ENCODE measurements around the gene NHLRC4.

The NHLRC4 gene

DNA sequence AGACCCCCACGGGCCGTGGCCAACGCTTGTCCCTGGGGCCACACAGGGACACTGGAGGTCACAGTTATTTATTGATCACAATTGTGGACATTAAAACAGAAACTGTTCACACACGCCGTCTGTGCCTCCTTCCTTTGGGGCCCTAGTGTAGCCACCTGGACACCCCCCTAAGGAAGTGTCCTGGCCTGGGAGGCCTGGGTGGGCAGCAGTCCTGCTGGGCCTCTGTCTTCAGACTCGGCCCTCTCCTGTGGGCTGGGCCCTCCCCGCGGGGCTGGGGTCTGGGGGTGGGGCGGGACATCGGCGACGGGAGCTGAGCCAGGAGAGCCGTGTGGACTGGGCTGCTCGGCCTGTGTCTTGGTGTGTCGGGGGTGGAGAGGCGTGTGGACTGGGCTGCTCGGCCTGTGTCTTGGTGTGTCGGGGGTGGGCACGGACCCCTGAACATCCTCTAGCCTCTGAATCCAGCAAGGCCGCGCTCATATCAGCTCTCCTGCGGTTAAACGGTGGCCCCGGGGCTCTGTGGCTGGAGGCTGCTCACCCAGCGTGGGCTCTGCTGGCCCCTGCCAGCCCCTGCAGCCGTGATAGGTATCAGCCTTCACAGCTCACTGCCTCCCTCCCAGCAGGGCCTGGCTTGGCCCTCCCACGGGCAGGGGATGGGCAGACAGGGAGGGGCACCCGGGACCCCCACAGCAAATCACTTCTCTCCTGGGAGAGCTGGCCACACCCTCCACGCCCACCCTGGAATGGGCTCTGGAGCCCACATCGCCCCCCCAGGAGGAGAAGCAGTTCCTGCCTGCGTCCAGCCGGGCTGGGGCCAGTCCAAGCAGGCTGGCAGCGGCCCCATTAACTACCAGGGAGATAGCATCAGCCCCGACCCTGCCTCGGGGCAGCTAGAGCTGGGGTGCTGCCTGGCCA, 1.1 kb upstream of the NHLRC4 start:
- no peak for DNase-seq (ENCODE audit: low read depth in 2 of 2, low spot score in 1 of 2)

GRCh38 chr16:567373-568256, 810 bp downstream of the NHLRC4 start:
- DNase-seq (ENCODE audit: low read depth in 2 of 2, low spot score in 1 of 2): no peak

- DNase-seq (ENCODE audit: low read depth in 2 of 2, low spot score in 1 of 2): no peak
Observed at GRCh38 chr16:568401-569258, 1.8 kb downstream of the NHLRC4 start.

DNA sequence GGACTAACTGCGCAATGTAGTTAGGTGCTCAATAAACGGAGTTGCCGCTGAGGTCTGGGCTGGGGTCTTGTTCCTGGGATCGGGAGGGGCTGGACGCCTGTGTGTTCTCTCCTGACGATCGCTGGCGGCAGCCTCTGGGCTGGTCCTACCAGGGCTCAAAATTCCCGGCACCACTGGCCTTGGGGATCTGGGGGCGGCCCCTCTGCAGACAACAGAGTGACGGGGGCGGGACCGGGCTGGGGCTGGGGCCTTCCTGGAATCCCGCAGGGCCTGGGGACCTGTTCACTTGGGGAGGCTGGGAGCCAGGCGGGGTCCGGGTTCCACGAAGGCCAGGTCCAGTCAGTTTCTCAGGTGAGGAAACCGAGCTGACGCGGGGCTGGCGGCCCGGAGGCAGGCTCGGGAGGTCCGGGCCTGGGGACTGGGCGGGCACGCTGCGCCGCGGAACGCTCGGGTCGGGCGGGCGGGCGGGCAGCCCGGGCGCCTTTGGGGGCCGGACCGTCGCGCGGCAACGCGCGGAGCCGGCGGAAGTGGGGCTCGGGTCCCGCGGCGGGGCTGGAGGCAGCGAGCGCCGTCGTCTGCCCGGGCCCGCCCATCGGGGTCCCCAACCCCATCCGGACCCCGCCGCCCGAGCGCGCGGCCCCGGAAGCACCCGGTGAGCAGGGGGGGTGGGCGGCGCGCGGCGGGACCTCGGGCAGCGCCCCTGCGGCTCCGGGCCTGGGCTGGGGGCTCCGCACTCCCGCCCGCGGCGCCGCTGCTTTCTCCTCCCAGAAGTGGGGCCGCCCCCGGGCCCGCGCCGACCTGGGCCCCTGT, 2.8 kb downstream of the NHLRC4 start, which contains the start of gene PIGQ:
PIGQ (plus strand) TSS at position 524 of the 810 bp plus-strand sequence. CDS start 4,107 bp downstream, outside the sequence.
- DNase-seq (ENCODE audit: low read depth in 2 of 2, low spot score in 1 of 2): peak in 1 of 2 donors; percentile 24

DNA sequence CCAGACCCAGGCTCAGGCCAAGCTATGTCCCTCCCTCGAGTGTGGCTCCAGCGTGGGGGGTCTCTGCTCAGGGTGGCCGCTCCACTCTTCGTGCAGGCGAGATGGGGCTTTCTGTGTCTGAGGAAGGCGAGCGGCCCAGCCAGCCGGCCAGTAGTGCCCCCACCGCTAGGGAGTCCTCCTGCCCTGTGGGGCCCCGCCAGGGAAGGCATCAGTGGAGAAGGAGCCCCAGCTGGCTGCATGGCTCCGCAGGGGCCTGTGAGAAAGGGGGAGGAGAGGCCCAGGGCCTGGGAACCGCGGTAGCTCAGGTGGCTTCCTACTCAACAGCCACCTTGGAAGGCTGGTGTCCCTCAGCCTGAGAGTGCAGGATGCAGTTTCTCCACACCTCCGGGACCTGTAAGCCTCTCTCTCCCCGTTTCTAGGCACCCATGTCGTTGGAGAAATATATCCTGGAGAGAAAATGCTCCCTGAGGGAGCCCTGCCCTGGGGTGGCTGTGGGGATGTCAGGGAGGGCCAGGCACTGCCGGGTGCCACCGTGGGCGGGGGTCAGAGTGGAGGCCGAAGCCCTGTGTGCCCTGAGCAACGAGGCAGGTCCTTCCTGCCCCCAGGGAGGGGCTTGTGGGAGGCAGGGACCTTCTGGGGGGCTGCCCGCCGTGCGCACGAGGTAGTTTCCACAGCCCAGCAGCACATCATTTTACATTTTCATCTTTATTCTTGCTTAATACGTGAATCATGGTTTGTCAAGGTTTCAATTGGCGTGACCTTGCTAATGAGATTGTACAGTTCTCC, 6.3 kb downstream of the NHLRC4 start:
- no peak for DNase-seq (ENCODE audit: low read depth in 2 of 2, low spot score in 1 of 2)

GRCh38 chr16:574021-574760, 7.4 kb downstream of the NHLRC4 start:
- DNase-seq (ENCODE audit: low read depth in 2 of 2, low spot score in 1 of 2): no peak

DNA sequence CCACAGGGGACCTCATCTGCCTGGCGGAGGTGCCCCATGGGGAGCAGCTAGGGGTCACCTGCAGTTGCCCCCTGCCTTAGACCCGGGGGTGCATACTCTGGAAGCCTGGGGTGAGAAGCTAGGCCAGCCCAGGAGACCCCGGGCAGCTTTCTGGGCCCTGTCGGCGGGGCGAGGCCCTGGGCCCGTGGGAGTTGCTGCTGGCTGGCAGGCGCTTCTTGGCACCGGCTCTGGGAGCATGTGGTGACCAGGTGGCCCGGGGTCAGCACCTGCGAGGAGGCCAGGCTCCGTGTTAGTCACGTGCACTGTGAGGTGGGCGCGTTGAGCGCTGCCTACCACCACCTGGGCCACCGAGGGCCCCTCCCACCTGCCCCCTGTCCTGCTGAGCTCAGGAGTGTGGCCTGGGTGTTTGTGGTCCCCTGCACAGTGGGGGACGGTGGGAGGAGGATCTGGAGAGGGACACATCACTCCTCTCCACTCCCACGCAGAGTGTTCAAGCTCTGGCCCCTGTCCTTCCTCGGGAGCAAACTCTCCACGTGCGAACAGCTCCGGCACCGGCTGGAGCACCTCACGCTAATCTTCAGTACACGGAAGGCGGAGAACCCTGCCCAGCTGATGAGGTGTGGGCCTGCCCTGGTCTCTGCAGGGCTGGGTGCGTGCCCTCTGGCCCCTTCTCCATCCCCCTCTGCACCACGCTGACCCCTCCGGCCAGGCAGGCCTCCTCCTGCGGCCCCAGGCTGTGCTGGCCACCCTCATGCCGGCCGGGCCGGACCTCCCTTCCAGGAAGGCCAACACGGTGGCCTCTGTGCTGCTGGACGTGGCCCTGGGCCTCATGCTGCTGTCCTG, 8.8 kb downstream of the NHLRC4 start:
- DNase-seq (ENCODE audit: low read depth in 2 of 2, low spot score in 1 of 2): no peak

DNA sequence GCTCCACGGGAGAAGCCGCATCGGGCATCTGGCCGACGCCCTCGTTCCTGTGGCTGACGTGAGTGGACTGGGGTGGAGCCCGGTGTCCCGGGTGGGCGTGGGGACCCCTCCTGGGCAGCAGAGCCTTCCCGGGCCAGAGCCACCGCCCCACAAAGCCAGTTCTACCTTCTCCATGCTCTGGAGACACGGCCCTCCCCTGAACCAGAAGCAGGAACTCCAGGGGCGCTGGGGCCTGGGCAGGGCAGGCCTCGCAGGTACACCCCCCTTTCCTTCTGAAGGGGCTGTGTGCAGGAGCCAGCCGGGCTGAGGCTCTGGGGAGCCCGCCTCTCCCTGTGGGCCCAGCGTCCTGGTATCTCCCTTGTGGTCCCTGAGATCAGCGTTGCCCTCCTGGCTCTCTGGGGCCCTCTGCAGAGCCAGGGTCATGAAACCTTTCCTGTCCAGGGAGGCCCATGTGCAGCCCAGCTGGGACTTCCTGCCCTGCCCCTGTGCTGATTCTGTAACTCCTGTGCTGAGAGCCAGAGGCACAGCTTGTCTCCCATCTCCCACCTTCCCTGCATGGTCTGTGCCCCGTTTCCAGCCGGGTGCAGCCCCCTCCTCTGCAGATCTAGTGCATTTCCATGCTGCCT, 9.5 kb downstream of the NHLRC4 start:
- no peak for DNase-seq (ENCODE audit: low read depth in 2 of 2, low spot score in 1 of 2)

GRCh38 chr16:576823-577201, 10.0 kb downstream of the NHLRC4 start:
- DNase-seq (ENCODE audit: low read depth in 2 of 2, low spot score in 1 of 2): no peak

DNA sequence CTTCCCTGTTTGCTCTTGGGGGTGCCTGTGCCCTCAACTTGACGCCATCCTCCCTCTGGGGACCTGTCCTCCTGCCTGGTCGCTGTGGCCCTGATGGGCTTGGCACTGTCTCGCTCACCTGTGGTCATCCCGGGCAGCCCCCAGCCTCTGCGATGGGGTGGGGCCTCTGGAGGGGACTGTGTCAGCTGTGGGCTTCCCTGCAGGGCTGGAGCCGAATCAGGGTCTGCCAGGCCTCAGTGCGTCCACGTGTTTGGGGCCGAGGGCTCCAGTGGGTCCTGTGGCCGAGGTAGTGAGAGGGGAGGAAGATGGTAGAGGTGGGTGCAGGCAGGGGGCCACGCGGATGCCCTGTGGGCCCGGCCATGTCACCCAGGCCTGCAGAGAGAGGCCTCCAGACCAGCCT, 11.0 kb downstream of the NHLRC4 start:
- no peak for DNase-seq (ENCODE audit: low read depth in 2 of 2, low spot score in 1 of 2)

GRCh38 chr16:578232-578869, 11.5 kb downstream of the NHLRC4 start:
- no peak for DNase-seq (ENCODE audit: low read depth in 2 of 2, low spot score in 1 of 2)

DNA sequence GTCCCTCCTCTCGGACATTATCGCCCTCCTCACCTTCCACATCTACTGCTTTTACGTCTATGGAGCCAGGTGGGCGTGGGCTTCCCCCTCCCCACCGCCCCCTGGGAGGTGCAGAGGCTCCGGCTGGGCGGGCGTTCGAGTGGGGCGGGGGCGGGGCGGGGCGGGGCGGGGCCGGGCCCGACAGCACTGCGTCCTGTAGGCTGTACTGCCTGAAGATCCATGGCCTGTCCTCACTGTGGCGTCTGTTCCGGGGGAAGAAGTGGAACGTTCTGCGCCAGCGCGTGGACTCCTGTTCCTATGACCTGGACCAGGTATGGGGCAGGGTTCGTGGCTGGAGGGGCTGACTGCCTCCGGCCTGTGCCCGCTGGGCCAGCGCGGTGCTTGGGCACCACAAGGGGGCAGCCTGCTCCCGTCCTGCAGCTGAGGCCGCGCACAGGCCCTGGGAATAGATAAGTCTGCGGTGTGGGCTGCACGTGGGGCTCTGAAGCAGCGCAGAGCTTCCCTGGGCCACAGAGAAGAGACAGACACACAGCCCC, 12.1 kb downstream of the NHLRC4 start:
- no peak for DNase-seq (ENCODE audit: low read depth in 2 of 2, low spot score in 1 of 2)

- no peak for DNase-seq (ENCODE audit: low read depth in 2 of 2, low spot score in 1 of 2)
Observed at GRCh38 chr16:580141-580945, 13.5 kb downstream of the NHLRC4 start.

GRCh38 chr16:580946-581498, 14.2 kb downstream of the NHLRC4 start:
- no peak for DNase-seq (ENCODE audit: low read depth in 2 of 2, low spot score in 1 of 2)

GRCh38 chr16:582218-582613, 15.4 kb downstream of the NHLRC4 start:
- DNase-seq (ENCODE audit: low read depth in 2 of 2, low spot score in 1 of 2): no peak

Measured in stimulated activated CD8-positive, alpha-beta memory T cell treated with anti-CD3 and anti-CD28 coated beads, Interleukin-4, amount 100 ng/mL, for 4 hours (primary cell).